Testis (tissue), 2 donors: ENCODE results near the gene AKR1C4.

Experiments used
- POLR2A ChIP-seq: fragments of 450-650 bp; IDR thresholded peaks from one replicate; pipeline ENCODE4 v1.6.1; 2017; ENCODE audit warnings: antibody characterized with exemption, mild to moderate bottlenecking, moderate library complexity
- TF ChIP-seq, protein P1 (sequence below), 3 experiments: fragments of 450-650 bp in 2 of 3; fragments of 200-600 bp in 1 of 3; sonication (generic) in 1 of 3; IDR thresholded peaks; one replicate each; pipeline ENCODE4 v1.5.1; 2016 to 2019; ENCODE audit warnings: antibody characterized with exemption in 3 of 3, mild to moderate bottlenecking in 2 of 3, moderate library complexity in 1 of 3

DNA sequence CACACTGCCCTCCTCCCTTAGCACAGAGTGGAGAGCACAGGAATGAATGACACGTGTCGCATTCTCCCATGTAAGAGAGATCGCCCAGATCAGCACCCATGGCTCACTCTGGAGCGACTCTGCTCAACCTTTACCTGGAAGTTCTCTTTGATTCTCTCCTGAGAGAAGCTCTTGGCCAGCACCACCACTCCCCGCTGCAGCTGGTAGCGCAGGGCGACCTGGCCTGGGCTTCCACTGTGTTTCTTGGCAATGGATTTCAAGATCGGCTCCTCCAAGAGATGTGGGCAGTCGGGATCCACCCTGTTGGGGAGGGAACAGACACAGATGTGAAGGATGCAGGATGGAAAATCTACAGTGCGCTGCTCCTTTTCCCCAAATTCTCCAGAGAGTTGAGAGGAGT lies 39.1 kb upstream of the AKR1C4 start:
- TF ChIP-seq, protein P1, sequence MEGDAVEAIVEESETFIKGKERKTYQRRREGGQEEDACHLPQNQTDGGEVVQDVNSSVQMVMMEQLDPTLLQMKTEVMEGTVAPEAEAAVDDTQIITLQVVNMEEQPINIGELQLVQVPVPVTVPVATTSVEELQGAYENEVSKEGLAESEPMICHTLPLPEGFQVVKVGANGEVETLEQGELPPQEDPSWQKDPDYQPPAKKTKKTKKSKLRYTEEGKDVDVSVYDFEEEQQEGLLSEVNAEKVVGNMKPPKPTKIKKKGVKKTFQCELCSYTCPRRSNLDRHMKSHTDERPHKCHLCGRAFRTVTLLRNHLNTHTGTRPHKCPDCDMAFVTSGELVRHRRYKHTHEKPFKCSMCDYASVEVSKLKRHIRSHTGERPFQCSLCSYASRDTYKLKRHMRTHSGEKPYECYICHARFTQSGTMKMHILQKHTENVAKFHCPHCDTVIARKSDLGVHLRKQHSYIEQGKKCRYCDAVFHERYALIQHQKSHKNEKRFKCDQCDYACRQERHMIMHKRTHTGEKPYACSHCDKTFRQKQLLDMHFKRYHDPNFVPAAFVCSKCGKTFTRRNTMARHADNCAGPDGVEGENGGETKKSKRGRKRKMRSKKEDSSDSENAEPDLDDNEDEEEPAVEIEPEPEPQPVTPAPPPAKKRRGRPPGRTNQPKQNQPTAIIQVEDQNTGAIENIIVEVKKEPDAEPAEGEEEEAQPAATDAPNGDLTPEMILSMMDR (IDR thresholded peaks at IDR 0.05): no peak
- TF ChIP-seq POLR2A: no peak
